ENCODE results near the gene EIF4G3.

The EIF4G3 gene

DNA sequence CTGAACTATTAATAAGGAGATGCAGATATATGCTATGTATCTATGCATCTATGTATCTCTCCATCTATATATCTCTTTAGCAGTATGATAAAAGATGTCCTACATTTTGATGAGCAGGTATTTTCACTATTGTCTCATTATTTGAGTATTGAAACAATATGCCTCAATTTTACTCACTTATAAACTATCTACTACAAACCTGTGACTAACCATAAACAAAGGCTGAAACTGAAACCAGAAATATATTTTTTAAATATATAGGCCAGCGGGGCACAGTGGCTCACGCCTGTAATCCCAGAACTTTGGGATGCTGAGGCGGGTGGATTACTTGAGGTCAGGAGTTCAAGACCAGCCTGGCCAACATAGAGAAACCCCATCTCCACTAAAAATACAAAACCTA, 22.0 kb downstream of the EIF4G3 start:
- TF ChIP-seq, protein P1, sequence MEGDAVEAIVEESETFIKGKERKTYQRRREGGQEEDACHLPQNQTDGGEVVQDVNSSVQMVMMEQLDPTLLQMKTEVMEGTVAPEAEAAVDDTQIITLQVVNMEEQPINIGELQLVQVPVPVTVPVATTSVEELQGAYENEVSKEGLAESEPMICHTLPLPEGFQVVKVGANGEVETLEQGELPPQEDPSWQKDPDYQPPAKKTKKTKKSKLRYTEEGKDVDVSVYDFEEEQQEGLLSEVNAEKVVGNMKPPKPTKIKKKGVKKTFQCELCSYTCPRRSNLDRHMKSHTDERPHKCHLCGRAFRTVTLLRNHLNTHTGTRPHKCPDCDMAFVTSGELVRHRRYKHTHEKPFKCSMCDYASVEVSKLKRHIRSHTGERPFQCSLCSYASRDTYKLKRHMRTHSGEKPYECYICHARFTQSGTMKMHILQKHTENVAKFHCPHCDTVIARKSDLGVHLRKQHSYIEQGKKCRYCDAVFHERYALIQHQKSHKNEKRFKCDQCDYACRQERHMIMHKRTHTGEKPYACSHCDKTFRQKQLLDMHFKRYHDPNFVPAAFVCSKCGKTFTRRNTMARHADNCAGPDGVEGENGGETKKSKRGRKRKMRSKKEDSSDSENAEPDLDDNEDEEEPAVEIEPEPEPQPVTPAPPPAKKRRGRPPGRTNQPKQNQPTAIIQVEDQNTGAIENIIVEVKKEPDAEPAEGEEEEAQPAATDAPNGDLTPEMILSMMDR (IDR thresholded peaks at IDR 0.05; ENCODE audit: poor library complexity, severe bottlenecking), result no peak
- H3K9me3 ChIP-seq (ENCODE audit: severe bottlenecking), result no peaks in the 10 kb centered on the region
- no peaks in the 10 kb centered on the region for H3K27me3 ChIP-seq (ENCODE audit: insufficient read depth, poor library complexity, severe bottlenecking)
- H3K27ac ChIP-seq (ENCODE audit: poor library complexity, severe bottlenecking), result no peak overlapping the region
- no peak for DNase-seq (ENCODE audit: low spot score)
- peaks cover 18% of the 10 kb centered on the region; the same call in 1 of the 2 replicates for H3K36me3 ChIP-seq (ENCODE audit: low read depth)
- ATAC-seq (ENCODE audit: low read depth), result no peak
- H3K4me1 ChIP-seq (ENCODE audit: insufficient read depth, poor library complexity, severe bottlenecking), result peaks cover 29% of the 10 kb centered on the region
- H3K4me3 ChIP-seq (ENCODE audit: severe bottlenecking), result no peak overlapping the region

DNA sequence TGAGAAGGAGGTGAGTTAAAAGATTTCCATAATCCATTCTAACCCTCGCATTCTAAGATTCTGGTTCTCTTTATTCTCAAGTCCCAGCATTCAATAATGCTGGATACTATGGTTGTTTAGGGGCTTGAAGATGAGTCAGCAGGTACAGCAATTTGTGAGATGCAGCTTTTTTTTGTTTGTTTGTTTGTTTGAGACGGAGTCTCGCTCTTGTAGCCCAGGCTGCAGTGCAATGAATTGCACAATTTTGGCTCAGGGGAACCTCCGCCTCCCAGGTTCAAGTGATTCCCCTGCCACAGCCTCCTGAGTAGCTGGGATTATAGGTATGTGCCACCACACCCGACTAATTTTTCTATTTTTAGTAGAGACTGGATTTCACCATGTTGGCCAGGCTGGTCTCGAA, 23.3 kb downstream of the EIF4G3 start:
- ATAC-seq (ENCODE audit: low read depth), result no peak
- Histone ChIP-seq H3K4me3 (ENCODE audit: severe bottlenecking) (no peak overlapping the region), H3K27me3 (ENCODE audit: insufficient read depth, poor library complexity, severe bottlenecking) (no peaks in the 10 kb centered on the region), H3K27ac (ENCODE audit: poor library complexity, severe bottlenecking) (peak overlapping the region; percentile 93), H3K36me3 (ENCODE audit: low read depth) (peaks cover 13% of the 10 kb centered on the region; the same call in 1 of the 2 replicates), H3K4me1 (ENCODE audit: insufficient read depth, poor library complexity, severe bottlenecking) (peaks cover 40% of the 10 kb centered on the region), H3K9me3 (ENCODE audit: severe bottlenecking) (no peaks in the 10 kb centered on the region)
- DNase-seq (ENCODE audit: low spot score), result no peak
- TF ChIP-seq, protein P1 (IDR thresholded peaks at IDR 0.05; ENCODE audit: poor library complexity, severe bottlenecking), result no peak

DNA sequence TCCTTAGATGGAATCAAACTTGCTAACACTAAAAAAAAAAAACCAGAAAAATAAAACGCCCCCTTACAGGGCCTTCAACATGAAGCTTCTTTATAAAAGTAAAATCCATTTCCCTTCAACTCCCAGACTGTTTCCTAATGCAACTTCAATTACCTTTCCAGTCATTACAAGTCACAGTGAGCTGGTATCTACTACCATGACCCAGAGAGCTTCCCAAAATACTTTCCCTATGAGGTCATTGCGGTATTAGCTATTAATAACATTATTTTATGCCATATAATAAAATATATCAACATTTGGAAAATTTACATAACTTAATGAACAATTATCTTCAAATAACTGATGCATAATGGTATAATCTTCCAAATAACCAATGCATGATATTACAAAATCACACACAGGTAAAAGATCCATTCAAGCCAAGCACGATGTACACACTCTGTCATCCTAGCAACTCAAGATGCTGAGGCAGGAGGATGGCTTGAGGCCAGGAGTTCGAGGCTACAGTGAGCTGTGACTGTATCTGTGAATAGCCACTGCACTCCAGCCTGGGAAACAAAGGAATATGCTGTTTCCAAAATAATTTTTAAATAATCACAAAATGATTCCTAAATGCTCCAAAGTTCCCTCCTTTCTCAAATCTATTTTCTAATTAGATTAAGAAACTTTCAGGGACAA, 24.1 kb downstream of the EIF4G3 start:
- Histone ChIP-seq H3K4me1 (ENCODE audit: insufficient read depth, poor library complexity, severe bottlenecking) (peaks cover 40% of the 10 kb centered on the region), H3K27ac (ENCODE audit: poor library complexity, severe bottlenecking) (peak overlapping the region; percentile 93), H3K27me3 (ENCODE audit: insufficient read depth, poor library complexity, severe bottlenecking) (no peaks in the 10 kb centered on the region), H3K4me3 (ENCODE audit: severe bottlenecking) (no peak overlapping the region), H3K9me3 (ENCODE audit: severe bottlenecking) (no peaks in the 10 kb centered on the region), H3K36me3 (ENCODE audit: low read depth) (peaks cover 22% of the 10 kb centered on the region; the same call in 1 of the 2 replicates)
- DNase-seq (ENCODE audit: low spot score) (no peak), ATAC-seq (ENCODE audit: low read depth) (no peak)
- TF ChIP-seq, protein P1 (IDR thresholded peaks at IDR 0.05; ENCODE audit: poor library complexity, severe bottlenecking), result no peak

DNA sequence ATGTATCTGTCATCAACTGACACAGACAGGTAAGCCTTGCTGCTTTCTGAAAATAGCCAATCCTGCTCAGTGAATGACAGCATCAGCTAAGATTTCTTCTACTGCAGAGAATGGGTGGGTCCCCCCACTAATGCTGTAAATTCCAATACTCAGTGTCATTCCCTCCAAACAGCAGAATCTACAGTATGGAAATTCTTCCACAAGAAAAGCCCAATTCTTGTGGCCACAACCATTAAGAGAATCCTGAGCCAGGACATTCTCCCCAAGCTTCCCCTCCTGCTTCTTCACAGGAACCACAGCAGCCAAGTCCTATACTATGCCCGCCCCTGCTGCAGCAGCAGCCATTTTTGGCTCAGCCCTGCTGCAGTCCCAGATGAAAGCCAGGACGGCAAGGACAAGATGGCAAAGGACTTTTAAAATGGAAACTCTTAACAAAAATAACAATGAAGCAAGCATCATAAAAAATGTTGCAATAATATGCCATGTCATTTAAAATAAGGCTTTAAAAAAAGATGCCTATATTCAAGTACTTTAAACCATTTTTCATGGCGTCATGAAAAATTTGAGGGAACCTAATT, 26.8 kb downstream of the EIF4G3 start:
- DNase-seq (ENCODE audit: low spot score), result peak; percentile 79
- H3K4me3 ChIP-seq (ENCODE audit: severe bottlenecking), result no peak overlapping the region
- no peaks in the 10 kb centered on the region for H3K27me3 ChIP-seq (ENCODE audit: insufficient read depth, poor library complexity, severe bottlenecking)
- H3K4me1 ChIP-seq (ENCODE audit: insufficient read depth, poor library complexity, severe bottlenecking), result peaks cover 40% of the 10 kb centered on the region
- peak overlapping the region; percentile 93 for H3K27ac ChIP-seq (ENCODE audit: poor library complexity, severe bottlenecking)
- H3K9me3 ChIP-seq (ENCODE audit: severe bottlenecking), result no peaks in the 10 kb centered on the region
- H3K36me3 ChIP-seq (ENCODE audit: low read depth), result peaks cover 25% of the 10 kb centered on the region; the same call in 1 of the 2 replicates
- peak; percentile 94 for ATAC-seq (ENCODE audit: low read depth)
- TF ChIP-seq, protein P1 (IDR thresholded peaks at IDR 0.05; ENCODE audit: poor library complexity, severe bottlenecking), result no peak

DNA sequence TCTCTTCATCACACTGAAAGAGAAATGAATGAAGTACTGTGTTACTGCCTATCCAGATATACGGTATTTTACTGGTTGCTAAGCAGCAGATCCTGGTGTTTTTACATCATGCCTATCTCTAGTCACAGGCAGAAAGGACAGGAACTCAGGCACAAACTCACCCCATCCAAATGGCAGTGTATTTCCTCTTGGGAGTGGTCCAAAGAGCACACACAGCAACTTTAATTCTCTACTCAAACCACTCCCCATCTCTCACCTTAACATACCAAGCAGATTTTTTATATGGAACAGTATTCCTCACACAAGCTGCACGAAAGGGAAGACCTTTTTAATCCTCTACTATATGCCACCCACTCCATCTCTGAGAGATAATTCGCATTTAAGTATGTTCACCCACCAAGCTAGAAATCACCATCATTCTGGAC, 27.3 kb downstream of the EIF4G3 start:
- peaks cover 40% of the 10 kb centered on the region for H3K4me1 ChIP-seq (ENCODE audit: insufficient read depth, poor library complexity, severe bottlenecking)
- peak; percentile 28 for ATAC-seq (ENCODE audit: low read depth)
- TF ChIP-seq, protein P1 (IDR thresholded peaks at IDR 0.05; ENCODE audit: poor library complexity, severe bottlenecking), result no peak
- H3K36me3 ChIP-seq (ENCODE audit: low read depth), result peaks cover 21% of the 10 kb centered on the region; the same call in 1 of the 2 replicates
- H3K27ac ChIP-seq (ENCODE audit: poor library complexity, severe bottlenecking), result peak overlapping the region; percentile 93
- H3K27me3 ChIP-seq (ENCODE audit: insufficient read depth, poor library complexity, severe bottlenecking), result no peaks in the 10 kb centered on the region
- no peak overlapping the region for H3K4me3 ChIP-seq (ENCODE audit: severe bottlenecking)
- no peaks in the 10 kb centered on the region for H3K9me3 ChIP-seq (ENCODE audit: severe bottlenecking)
- no peak for DNase-seq (ENCODE audit: low spot score)

All from RWPE2 (cell line).